Mucosa of descending colon (tissue), 3 donors: ENCODE results near the gene HS3ST5. TPM values are rescaled to one million over a fixed set of nuclear protein-coding genes. Genes with fewer than 3 reads are reported as not detected.

ENCODE experiments used
- ATAC-seq: fragments of 200-7000 bp; cut with Tn5 transposase; one replicate; pipeline ENCODE4 v1.9.1; 2020; ENCODE audit warnings: mild to moderate bottlenecking, moderate library complexity
- DNase-seq, 3 donors: peaks; one replicate each; pipeline ENCODE4 v3.0.0-alpha.2; 2020
- H3K36me3 ChIP-seq: fragments of 200-600 bp; one replicate; pipeline ENCODE4 v1.8.0; 2021; ENCODE audit warnings: low read depth, mild to moderate bottlenecking
- H3K4me1 ChIP-seq: fragments of 200-600 bp; one replicate; pipeline ENCODE4 v1.8.0; 2021; ENCODE audit warnings: low read depth, mild to moderate bottlenecking
- H3K4me3 ChIP-seq: fragments of 200-600 bp; one replicate; pipeline ENCODE4 v1.8.0; 2021; ENCODE audit warnings: mild to moderate bottlenecking
- H3K9me3 ChIP-seq: fragments of 200-600 bp; one replicate; pipeline ENCODE4 v1.8.0; 2021; ENCODE audit warnings: mild to moderate bottlenecking
- intact Hi-C, 2 donors: fragments of 100-400 bp; cut with DNase I in 1 of 2; cut with micrococcal nuclease in 1 of 2; formaldehyde crosslinking; loops; one replicate each; pipeline versions ENCODE4 v1.11.0 to v1.11.1; 2022; cut with DNase I, micrococcal nuclease
- total RNA-seq, 3 donors: library from RNA; stranded (reverse); fragmentation: NEBNext Ultra II Directional in 2 of 3; extraction: Animal tissue kit (Norgen Biotek cat#: 25700) in 2 of 3; gene quantifications; one replicate each; pipeline versions ENCODE4 v1.2.1 to v1.2.4, GENCODE V29; 2021 to 2023
- TF ChIP-seq, protein P1 (sequence below): fragments of 200-600 bp; IDR thresholded peaks from one replicate; pipeline ENCODE4 v1.8.0; 2022; ENCODE audit warnings: antibody characterized with exemption, mild to moderate bottlenecking
- donor health status: DM: no; HTN: no; CAD: no; lungs with moderate emphysema.
- donor health status: DM: no; HTN: no; CAD: no.
- donor health status: DM: no; HTN: yes; CAD: no.

HS3ST5 gene
- total RNA-seq, 3 donors from 2014 or later = 0.12 to 1.0 TPM; not detected in 1

DNA sequence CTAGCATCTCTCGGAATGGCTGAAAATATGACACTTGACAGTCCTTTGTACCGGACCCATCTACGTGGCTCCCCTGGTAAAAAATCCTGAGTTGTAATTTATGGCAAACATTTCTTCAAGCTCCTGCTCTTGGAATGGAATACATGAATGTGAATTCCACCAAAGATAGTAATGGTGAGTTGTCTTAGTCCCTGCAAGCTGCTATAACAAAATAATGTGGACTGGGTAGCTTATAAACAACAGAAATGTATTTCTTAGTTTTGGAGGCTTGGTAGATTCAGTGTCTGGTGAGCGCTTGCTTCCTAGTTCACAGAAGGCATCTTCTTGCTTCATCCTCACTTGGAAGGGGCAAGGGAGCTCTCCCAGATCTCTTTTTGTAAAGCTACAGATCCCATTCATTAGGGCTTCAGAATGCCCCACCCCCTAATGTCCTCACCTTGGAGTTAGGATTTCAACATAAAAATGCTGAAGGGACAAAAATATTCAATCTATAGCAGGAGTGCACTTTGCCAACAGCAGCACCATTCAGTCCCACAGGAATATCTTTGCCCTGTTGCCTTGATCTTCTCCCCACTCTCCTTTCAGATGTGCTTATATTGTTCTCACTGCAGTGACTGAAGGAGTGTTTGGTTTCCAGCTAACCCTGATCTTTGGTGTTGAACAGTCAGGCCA lies 204.1 kb downstream of the HS3ST5 start:
- intact Hi-C loops = no loop called here
- no peak overlapping the region for H3K4me3 ChIP-seq
- H3K9me3 ChIP-seq = no peaks in the 10 kb centered on the region
- DNase-seq = no peak
- no peaks in the 10 kb centered on the region for H3K4me1 ChIP-seq
- TF ChIP-seq, protein P1, sequence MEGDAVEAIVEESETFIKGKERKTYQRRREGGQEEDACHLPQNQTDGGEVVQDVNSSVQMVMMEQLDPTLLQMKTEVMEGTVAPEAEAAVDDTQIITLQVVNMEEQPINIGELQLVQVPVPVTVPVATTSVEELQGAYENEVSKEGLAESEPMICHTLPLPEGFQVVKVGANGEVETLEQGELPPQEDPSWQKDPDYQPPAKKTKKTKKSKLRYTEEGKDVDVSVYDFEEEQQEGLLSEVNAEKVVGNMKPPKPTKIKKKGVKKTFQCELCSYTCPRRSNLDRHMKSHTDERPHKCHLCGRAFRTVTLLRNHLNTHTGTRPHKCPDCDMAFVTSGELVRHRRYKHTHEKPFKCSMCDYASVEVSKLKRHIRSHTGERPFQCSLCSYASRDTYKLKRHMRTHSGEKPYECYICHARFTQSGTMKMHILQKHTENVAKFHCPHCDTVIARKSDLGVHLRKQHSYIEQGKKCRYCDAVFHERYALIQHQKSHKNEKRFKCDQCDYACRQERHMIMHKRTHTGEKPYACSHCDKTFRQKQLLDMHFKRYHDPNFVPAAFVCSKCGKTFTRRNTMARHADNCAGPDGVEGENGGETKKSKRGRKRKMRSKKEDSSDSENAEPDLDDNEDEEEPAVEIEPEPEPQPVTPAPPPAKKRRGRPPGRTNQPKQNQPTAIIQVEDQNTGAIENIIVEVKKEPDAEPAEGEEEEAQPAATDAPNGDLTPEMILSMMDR = no peak
- no peak for ATAC-seq
- H3K36me3 ChIP-seq = no peaks in the 10 kb centered on the region

GRCh38 chr6:114135363-114135971 lies 207.4 kb downstream of the HS3ST5 start:
- intact Hi-C loops = no loop called here
- H3K4me3 ChIP-seq = no peak overlapping the region
- no peak for DNase-seq
- TF ChIP-seq, protein P1 = no peak
- no peaks in the 10 kb centered on the region for H3K36me3 ChIP-seq
- no peaks in the 10 kb centered on the region for H3K9me3 ChIP-seq
- no peaks in the 10 kb centered on the region for H3K4me1 ChIP-seq
- no peak for ATAC-seq

GRCh38 chr6:114133816-114134215 lies 209.0 kb downstream of the HS3ST5 start:
- Histone ChIP-seq H3K4me1 (no peaks in the 10 kb centered on the region), H3K4me3 (no peak overlapping the region), H3K36me3 (no peaks in the 10 kb centered on the region), H3K9me3 (no peaks in the 10 kb centered on the region)
- ATAC-seq (no peak), DNase-seq (no peak)
- TF ChIP-seq, protein P1 = no peak
- intact Hi-C loops = no loop called here

DNA sequence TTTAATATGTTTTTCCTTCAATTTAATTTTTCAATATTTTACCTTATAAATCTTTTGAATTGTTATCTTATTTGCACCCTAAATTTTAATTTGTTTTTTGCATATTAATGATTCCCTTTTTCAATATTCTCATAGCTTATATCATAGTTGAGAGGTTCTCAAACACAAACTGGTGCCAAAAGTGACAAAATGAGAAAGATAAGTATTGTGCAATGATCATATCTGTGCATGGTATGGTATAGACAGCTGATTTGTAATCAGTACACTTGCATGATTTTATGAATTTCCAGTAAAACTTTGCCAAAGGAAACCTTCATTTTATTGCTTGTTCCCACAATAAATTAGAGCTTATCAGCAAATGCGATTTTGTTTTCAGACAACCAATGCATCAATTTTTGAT lies 210.9 kb downstream of the HS3ST5 start:
- TF ChIP-seq, protein P1 = no peak
- H3K9me3 ChIP-seq = no peaks in the 10 kb centered on the region

DNA sequence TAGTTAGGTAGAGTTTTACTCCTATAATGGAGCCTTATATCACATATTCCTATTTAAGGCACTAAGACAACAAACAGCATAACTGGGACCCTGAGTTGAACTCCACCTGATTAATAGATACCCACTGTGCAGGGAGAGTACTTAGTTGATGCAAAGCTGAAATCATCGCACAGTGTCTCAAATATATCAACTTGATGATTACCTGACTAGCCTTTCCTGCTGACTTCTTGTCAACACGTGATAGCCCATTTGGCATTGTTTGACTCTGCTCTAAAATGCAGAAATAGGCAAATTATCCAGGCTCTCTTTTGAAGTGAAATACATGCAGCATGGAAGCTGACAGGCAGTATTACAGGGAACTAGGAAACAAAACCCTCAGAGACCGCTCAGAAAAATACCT lies 217.2 kb downstream of the HS3ST5 start:
- Histone ChIP-seq H3K4me3 (no peak overlapping the region), H3K4me1 (no peaks in the 10 kb centered on the region), H3K36me3 (no peaks in the 10 kb centered on the region), H3K9me3 (no peaks in the 10 kb centered on the region)
- TF ChIP-seq, protein P1 = no peak
- ATAC-seq (no peak), DNase-seq (no peak)
- intact Hi-C loops = no loop called here

More for the DNA sequence above, 210.9 kb downstream of the HS3ST5 start:
- intact Hi-C loops = no loop called here
- no peak overlapping the region for H3K4me3 ChIP-seq
- no peaks in the 10 kb centered on the region for H3K36me3 ChIP-seq
- no peak for ATAC-seq
- H3K4me1 ChIP-seq = no peaks in the 10 kb centered on the region
- DNase-seq = no peak
